Measurements from ENCODE around the gene TKFC.

TKFC gene

GRCh38 chr11:61331651-61332050 is 1.4 kb upstream of the TKFC start:
- H3K27me3 ChIP-seq (ENCODE audit: insufficient read depth, poor library complexity, severe bottlenecking) = no peaks in the 10 kb centered on the region
- peak overlapping the region; percentile 86 for H3K27ac ChIP-seq (replicated peaks)
- peak; percentile 48 to 72 for DNase-seq (ENCODE audit: low read depth in 1 of 2, low spot score in 1 of 2)
- TF ChIP-seq REST (IDR thresholded peaks at IDR 0.05; ENCODE audit: insufficient replicate concordance, low read depth) = no peak
- no peak for TF ChIP-seq GABPA (IDR thresholded peaks at IDR 0.05; ENCODE audit: low read depth)
- peak; percentile 29; the same call in 1 of the 2 replicates for TF ChIP-seq SPI1 (IDR thresholded peaks at IDR 0.05; ENCODE audit: borderline replicate concordance, low read depth)
- no peak for TF ChIP-seq CTCF (IDR thresholded peaks at IDR 0.05; ENCODE audit: insufficient read depth, low read length)
- peak overlapping the region; percentile 95 for H3K4me3 ChIP-seq (replicated peaks; ENCODE audit: insufficient read depth, low read length)

- TF ChIP-seq SPI1 (IDR thresholded peaks at IDR 0.05; ENCODE audit: borderline replicate concordance, low read depth) = no peak
- TF ChIP-seq REST (IDR thresholded peaks at IDR 0.05; ENCODE audit: insufficient replicate concordance, low read depth) = no peak
- no peak for TF ChIP-seq CTCF (IDR thresholded peaks at IDR 0.05; ENCODE audit: insufficient read depth, low read length)
- Histone ChIP-seq H3K27me3 (ENCODE audit: insufficient read depth, poor library complexity, severe bottlenecking) (no peaks in the 10 kb centered on the region), H3K27ac (replicated peaks) (peak overlapping the region; percentile 86), H3K4me3 (replicated peaks; ENCODE audit: insufficient read depth, low read length) (peak overlapping the region; percentile 95)
- DNase-seq (ENCODE audit: low read depth in 1 of 2, low spot score in 1 of 2) = no peak
Observed at GRCh38 chr11:61332281-61332796, 689 bp upstream of the TKFC start.

GRCh38 chr11:61333550-61334433 is 764 bp downstream of the TKFC start:
- Histone ChIP-seq H3K4me3 (replicated peaks; ENCODE audit: insufficient read depth, low read length) (peak overlapping the region; percentile 95), H3K27me3 (ENCODE audit: insufficient read depth, poor library complexity, severe bottlenecking) (no peaks in the 10 kb centered on the region), H3K27ac (replicated peaks) (peak overlapping the region; percentile 86)
- TF ChIP-seq GABPA (IDR thresholded peaks at IDR 0.05; ENCODE audit: low read depth) = no peak
- TF ChIP-seq CTCF (IDR thresholded peaks at IDR 0.05; ENCODE audit: insufficient read depth, low read length) = no peak
- no peak for TF ChIP-seq REST (IDR thresholded peaks at IDR 0.05; ENCODE audit: insufficient replicate concordance, low read depth)
- no peak for TF ChIP-seq SPI1 (IDR thresholded peaks at IDR 0.05; ENCODE audit: borderline replicate concordance, low read depth)
- no peak for TF ChIP-seq POLR2AphosphoS5 (IDR thresholded peaks at IDR 0.05; ENCODE audit: low read depth)
- DNase-seq (ENCODE audit: low read depth in 1 of 2, low spot score in 1 of 2) = no peak

Data from HL-60 (cell line).